ENCODE measurements around the gene MYO10.
A peak's percentile ranks its signal among the peaks of the same experiment; 100 is the strongest.

Gene MYO10

DNA sequence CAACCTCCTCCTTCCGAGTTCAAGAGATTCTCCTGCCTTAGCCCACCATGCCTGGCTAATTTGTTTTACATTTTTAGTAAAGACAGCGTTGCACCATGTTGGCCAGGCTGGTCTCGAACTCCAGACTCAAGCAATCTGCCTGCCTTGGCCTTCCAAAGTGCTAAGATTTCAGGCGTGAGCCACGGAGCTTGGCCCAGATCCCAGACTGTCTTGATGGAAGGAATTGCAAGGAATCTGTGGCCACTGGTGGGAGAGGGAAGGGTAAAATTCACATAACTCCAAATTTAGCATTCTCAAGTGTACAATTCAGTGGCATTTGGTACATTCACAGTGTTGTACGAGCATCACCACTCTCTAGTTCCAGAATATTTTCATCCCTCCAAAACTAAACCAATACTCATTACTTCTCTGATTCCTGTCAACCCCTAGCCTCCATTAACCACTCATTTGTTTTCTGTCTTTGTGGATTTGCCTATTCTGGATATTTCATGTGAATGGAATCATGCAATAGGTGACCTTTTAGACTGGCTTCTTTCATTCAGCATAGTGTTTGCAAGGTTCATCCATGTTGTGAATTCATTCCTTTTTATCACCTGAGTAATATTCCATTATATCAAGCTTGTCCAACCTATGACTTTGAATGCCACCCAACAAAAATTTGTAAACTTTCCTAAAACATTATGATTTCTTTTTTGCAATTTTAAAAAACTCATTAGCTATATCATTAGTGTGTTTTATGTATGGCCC, 8.9 kb upstream of the MYO10 start:
- no peak for DNase-seq (ENCODE audit: low read depth)

DNA sequence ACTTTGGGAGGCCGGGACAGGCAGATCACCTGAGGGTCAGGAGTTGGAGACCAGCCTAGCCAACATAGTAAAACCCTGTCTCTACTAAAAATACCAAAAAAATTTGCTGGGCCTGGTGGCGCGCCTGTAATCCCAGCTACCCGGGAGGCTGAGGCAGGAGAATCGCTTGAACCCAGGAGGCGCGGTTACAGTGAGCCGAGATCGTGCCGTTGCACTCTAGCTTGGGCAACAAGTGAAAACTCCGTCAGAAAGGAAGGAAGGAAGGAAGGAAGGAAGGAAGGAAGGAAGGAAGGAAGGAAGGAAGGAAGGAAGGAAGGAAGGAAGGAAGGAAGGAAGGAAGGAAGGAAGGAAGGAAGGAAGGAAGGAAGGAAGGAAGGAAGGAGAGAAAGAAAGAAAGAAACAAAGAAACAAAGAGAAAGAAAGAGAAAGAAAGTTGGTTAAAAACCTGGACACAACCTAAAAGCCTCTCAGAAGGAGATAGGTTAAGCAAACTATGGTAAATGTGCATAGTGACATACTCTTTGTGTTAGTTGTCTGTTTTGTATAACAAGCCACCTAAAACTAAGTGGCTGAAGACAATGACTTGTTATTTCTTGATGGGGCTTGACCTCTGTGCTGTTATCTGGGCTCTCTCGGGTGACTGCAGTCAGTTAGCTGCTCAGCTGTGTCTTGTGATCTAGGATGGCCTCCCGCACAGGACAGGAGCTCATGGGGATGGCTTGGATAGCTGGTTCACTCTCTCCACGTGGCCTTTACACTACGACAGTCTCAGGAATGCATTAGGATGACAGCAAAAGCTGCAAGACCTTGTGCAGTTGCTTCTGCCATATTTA, 8.0 kb upstream of the MYO10 start:
- no peak for DNase-seq (ENCODE audit: low read depth)
- no peak overlapping the region for H3K4me3 ChIP-seq (ENCODE audit: low read depth, low read length)

More for the DNA sequence above, 8.9 kb upstream of the MYO10 start:
- no peak overlapping the region for H3K4me3 ChIP-seq (ENCODE audit: low read depth, low read length)

DNA sequence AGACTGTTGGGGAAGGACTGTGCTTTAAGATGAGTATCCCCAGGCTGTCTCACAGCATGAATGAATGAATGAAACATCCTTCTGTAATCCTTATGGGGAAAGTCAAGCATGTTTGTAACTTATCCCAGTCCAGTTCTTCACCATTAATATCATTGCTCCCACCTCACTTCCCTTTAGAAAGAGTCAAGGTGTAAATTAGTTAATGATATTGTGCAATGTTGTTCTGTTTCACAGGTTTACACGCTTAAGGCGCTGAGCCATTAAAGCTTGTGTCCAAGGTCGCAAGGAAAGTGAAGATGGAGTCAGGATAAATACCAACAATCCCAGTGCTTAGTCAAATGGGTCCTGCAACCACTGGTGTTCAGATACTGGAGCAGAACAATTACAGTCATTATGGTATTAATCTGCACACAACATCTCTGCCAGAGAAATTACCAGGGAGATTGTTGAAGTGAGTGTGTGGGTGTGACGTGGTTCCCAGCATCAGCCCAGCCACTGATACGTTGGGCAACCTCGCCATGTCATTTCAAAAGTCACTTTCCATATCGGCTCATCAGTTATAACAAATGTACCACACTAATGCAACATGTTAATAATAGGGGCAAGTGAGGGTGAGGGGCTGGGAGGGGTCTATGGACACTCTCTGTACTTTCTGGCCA, 1.5 kb upstream of the MYO10 start:
- no peak overlapping the region for H3K4me3 ChIP-seq (ENCODE audit: low read depth, low read length)
- no peak for DNase-seq (ENCODE audit: low read depth)

DNA sequence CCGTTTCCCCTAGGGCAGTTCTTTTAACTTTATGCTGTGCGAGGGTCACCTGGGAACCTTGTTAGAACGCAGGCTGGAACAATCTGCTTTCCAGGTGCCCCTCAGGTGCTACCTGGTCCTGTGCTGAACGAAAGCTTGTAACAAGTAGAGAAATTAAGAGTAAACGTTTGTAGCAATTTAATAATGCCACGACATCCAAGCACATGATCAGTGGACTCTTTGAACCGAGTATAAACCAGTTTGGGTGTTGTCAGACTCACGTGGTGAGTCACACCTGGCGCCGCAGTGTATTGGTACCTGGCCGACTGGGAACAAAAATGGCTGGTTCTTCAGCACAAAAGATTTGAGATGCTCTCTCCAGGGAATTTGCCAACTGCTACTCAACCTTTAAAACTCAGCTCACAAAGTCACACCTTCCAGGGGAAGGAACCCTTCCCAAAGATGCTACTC, 926 bp upstream of the MYO10 start:
- H3K4me3 ChIP-seq (ENCODE audit: low read depth, low read length) = peak overlapping the region; percentile 84
- no peak for DNase-seq (ENCODE audit: low read depth)

DNA sequence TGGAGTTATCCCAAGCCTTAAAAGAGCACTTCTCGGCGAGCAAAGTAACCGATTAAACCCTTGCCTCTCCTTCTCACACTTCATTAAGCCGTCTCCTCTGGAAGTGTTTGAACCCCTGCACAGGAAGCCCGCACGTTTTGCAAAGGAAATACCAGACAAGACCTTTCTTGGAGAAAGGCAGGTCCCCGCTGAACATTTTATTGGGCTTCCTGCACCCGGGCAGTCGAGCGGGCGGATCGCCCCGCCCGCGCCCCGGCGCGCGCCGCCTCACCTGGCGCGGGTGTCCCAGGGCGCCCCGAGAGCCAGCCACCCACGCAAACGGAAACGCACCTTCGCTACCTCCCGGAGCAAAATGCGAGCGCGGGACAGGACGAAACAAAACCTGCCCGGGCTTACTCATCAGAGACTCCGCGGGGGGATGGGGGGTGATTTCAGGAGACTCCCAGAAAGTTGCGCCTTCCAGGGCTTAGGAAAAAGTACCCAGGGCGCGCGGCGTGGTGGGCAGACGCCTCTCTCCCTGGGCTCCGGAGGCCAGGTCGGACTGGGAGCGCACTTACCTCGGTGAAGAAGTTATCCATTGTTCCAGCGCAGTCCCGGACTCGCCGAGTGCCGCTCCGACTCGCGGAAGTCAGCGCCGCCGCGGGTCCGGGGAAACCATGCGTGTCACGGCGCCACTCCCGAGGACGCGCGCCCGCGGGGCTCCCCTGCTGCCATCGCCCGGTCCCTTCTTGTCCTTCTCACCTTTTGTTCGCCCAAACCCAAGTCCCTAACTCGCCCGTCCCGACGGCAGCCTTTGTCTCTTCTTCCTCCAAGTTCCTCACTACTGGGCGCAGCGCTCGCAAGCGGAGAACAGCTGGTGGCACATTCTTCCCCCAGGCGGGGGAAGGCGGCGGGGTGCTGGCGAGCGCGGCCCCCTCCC, 598 bp downstream of the MYO10 start:
- H3K4me3 ChIP-seq (ENCODE audit: low read depth, low read length) = peak overlapping the region; percentile 84
- DNase-seq (ENCODE audit: low read depth) = no peak

DNA sequence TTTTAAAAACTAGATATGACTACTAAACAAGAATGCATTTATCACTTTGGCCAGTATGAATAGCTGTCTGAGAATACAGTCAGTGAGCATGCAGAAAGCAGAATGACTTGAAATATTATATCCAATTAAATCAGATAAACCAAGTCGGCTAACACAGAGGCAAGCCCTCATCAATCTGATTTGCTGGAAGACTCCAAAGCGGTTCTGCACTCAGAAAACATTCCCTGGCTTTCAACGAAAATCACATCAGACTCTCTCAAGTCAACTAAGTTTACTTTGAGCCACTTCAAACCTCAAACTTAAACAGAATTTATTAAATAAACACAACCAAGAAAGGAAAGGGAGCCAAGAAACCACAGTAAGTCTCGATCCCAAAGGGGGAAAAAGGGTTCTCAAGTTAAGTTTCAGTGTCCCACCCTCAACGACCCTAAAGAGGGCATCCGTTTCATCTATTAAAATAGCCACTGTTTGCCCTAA, 1.4 kb downstream of the MYO10 start:
- DNase-seq (ENCODE audit: low read depth) = no peak
- peak overlapping the region; percentile 84 for H3K4me3 ChIP-seq (ENCODE audit: low read depth, low read length)

DNA sequence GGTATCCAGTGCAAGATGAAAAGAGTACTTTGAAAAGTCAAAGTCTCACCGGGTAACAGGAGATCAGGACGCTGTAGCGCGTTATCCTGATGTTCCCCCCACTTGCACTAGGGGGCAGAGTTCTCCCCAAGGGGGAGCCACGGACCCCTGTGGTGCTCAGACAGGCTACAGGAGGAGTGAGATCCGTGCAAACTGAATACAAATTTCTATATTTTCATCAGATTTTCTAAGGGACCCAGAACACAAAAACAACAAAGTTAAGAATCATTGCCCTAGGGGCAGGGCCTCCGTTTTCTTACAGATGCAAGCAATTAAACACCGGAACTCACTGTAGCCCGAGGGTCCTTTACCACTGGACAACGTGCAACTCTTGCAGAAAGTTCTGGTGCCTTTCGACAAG, 2.0 kb downstream of the MYO10 start:
- H3K4me3 ChIP-seq (ENCODE audit: low read depth, low read length) = peak overlapping the region; percentile 84
- no peak for DNase-seq (ENCODE audit: low read depth)

DNA sequence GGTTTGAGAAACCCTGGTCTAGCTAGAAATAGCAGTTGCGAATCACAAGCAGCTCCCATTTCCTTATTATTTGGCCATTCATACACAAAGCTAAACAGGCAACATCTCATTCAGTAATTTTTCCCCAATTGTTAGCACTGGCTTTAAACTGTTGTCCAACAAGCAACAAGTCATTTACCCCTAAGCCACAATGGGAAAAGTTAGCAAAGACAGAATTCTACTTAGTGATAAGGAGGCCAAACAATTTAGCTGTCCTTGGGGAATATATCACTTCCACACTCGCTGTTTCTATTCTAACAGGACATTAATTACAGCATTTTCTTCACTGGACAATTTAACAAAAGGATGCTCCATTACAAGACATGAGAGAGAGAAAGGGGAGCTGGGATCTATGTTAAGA, 2.8 kb downstream of the MYO10 start:
- peak overlapping the region; percentile 84 for H3K4me3 ChIP-seq (ENCODE audit: low read depth, low read length)

DNA sequence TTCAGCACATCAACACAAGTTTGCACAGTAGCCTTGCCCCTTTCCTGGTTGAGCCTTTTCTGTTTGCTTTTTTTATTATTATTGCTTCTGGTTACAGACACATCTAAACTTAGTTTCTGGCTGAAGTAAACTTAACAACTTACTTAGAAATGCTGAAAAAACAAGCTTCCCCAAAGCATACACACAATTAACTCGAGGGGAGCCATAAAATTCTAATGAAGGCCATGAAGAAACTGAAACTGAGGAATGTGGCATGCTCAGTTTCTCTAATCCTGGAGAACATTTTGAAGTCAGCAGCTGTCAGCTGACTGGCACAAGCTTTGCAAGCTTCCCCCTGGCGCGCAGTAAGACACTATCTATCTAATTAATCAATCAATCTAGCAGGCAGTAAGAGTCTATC, 3.7 kb downstream of the MYO10 start:
- DNase-seq (ENCODE audit: low read depth) = no peak
- peak overlapping the region; percentile 84 for H3K4me3 ChIP-seq (ENCODE audit: low read depth, low read length)

More for the DNA sequence above, 2.8 kb downstream of the MYO10 start:
- no peak for DNase-seq (ENCODE audit: low read depth)

DNA sequence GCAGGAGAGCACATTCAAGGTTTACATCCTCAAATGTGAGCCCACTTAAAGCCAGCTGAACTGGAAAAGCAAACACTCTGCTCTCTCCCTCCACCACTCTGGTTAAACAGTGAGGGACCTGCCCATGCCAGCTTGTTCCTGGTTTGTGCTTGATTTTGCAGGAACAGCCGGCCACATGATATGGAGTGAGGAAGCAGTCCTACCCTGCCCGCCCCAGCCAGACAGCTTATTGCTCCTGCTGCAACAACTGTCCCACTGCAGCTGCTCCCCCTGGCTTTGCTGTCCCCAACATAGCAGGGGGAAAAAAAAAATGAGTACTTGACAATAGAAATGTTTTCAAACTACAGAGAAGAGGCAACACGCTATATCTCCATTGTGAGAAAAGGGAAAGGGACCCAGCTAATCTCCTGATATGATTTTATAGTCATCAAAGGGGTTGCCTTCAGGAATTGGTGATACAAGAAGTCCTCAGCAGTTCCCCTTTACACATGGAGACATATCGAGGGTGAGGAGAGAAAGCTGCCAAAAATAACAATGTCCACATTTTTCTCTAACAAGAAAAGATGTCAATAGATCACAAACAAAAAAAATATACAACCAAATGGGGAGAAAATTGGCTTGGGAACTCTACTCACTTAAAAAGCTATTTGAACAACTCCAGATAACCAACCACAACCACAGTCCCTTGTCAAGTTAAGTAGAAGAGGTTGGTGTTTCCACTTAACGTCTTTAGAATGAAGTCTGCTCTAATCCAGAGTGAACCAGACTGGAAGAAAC, 4.6 kb downstream of the MYO10 start:
- no peak overlapping the region for H3K4me3 ChIP-seq (ENCODE audit: low read depth, low read length)
- DNase-seq (ENCODE audit: low read depth) = no peak

DNA sequence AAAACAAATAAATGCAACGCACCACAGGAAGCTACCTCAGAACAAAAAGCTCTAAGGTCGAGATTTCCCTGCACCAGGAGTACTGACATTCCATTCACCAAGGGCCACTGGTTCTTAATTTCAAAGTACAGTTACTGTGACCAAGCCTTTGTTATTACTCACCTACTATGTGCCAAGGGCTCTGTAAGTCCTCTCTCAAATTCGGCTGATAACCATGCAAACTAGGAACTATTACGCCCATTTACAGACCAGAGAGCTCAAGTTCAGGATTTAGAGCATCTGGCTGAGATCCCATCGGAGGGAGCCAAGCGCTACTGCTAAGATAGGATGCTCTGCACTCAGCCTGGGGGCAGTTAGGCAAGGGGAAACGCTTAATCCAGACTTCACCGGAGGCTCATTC, 5.6 kb downstream of the MYO10 start:
- no peak for DNase-seq (ENCODE audit: low read depth)
- no peak overlapping the region for H3K4me3 ChIP-seq (ENCODE audit: low read depth, low read length)

DNA sequence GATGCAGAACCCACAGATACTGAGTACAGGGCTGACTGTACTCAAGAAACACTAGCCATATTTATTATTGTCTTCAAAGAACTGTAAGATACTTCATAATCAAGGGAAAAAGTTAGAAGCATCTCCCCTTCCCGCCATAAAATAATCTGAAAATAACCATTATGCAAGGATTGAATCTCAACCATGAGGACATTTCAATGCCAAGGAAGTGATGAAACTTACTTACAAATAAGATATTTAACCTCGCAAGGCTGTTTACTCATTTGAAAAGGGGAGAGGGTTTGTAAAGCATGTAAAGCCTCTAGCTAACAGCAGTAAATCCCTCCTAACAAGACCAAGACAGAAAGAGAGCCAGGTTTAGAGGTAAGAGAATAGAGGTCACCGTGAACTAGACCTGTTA, 6.3 kb downstream of the MYO10 start:
- no peak for DNase-seq (ENCODE audit: low read depth)
- no peak overlapping the region for H3K4me3 ChIP-seq (ENCODE audit: low read depth, low read length)

DNA sequence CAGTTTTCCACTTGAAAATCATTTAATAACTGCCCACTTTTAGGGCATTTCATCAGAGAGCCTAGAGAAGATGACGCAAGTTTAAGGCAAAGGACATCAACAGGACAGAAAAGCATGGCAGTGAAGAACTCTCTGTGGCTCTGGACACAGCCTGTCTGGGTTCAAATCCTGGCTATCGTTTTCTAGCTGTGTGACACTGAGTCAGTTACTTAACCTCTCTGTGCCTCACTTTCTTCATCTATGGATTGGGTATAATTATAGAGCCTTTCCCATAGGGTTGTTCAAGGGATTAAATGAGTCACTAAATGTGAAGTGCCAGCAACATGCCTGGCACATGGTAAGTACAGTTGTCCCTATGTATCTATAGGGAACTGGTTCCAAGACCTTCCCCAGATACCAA, 6.7 kb downstream of the MYO10 start:
- H3K4me3 ChIP-seq (ENCODE audit: low read depth, low read length) = no peak overlapping the region
- DNase-seq (ENCODE audit: low read depth) = no peak

DNA sequence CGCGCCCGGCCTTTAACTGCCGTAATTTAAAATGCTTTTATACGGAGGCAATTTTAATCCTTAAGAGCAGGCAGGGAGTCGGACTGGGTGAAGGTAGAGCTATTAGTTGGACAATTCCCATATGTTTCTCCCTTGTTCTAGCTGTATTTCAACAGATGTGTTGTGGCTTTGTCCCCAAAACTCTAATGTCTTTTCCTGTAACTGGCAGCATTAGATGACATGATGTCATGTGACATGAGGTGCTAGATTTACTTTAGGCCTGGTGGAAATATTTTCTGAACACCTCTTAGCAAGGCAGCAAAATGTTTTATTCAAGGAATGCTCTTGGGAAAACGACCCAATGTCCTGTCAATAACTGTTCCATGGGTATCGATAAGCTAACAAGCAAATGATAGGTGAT, 8.5 kb downstream of the MYO10 start:
- no peak for DNase-seq (ENCODE audit: low read depth)

DNA sequence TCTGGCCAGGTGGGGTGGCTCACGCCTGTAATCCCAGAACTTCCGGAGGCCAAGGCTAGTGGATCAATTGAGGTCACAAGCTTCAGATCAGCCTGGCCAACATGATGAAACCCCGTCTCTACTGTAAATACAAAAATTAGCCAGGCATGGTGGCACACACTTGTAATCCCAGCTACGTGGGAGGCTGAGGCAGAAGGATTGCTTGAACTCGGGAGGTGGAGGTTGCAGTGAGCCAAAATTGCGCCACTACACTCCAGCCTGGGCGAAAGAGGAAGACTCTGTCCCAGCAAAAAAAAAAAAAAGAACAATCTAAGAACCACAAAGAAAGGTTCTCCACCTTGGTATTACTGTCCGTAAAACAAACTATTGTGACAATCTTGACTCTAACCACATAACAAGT, 9.7 kb downstream of the MYO10 start:
- DNase-seq (ENCODE audit: low read depth) = no peak
- H3K4me3 ChIP-seq (ENCODE audit: low read depth, low read length) = no peak overlapping the region

More for the DNA sequence above, 8.5 kb downstream of the MYO10 start:
- no peak overlapping the region for H3K4me3 ChIP-seq (ENCODE audit: low read depth, low read length)

DNA sequence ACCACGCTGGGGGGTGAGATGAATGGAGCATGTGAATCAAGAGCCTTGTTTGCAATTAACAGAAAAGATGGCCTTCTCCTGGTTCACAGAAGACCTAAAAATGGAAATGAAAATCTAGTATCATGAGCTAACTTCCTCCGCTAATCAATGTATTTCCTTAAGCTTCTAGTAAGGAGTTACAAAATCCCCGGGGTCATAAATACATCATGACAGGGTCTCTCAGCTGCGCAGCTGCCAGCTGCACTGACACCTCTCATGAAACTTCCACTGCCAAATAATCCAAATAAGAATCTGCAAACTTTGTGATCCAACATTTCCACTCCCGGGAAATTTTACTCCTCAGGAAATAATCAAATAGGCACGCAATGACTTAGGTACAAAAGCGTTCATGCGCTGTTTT, 11.9 kb downstream of the MYO10 start:
- no peak overlapping the region for H3K4me3 ChIP-seq (ENCODE audit: low read depth, low read length)
- DNase-seq (ENCODE audit: low read depth) = no peak

DNA sequence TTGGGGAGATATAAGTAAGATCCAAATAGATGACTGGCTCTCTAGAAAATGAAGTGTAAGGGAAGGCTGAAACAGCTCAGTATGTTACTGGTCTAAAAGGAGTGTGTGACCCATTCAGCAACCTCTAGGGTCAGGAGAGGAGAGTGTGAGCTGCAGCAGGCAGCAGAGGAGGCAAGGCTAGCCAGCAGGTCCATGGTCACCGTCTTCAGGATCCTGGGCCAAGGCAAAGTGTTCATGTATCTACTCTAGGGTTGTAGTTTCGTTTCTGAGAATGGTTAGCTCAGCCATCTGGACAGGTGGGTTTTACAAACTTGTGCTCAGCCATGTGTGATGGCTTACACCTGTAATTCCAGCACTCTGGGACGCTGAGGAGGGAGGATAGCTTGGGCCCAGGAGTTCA, 13.7 kb downstream of the MYO10 start:
- DNase-seq (ENCODE audit: low read depth) = no peak
- H3K4me3 ChIP-seq (ENCODE audit: low read depth, low read length) = no peak overlapping the region

DNA sequence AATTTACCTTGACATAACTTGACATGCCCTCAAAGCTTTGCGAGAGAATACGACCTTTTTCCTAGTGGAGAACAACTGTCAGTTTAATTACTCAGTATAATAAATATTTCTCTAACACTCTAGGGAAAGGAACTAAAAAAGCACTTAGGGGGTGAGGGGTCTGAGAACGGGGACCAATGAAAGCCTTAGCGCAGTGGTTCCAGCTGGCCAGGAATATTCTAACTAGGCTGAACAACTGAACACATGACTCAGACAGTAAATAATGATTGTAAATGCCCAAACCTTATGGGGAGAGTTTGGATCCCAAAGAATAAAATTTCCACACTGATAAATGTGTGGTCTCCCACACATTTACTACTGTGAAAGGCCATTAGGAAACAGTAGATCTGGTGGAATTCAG, 14.9 kb downstream of the MYO10 start:
- no peak for DNase-seq (ENCODE audit: low read depth)
- H3K4me3 ChIP-seq (ENCODE audit: low read depth, low read length) = no peak overlapping the region
